ENCODE results near the gene SRP54. TPM values are rescaled to one million over a fixed set of nuclear protein-coding genes. Genes with fewer than 3 reads are reported as not detected.

The SRP54 gene
- total and polyA plus RNA-seq, 2 of the 8 experiments (the other 6 are each of a cell fraction or from before 2014, with no cell fraction given): 19.7 to 60.0 TPM

DNA sequence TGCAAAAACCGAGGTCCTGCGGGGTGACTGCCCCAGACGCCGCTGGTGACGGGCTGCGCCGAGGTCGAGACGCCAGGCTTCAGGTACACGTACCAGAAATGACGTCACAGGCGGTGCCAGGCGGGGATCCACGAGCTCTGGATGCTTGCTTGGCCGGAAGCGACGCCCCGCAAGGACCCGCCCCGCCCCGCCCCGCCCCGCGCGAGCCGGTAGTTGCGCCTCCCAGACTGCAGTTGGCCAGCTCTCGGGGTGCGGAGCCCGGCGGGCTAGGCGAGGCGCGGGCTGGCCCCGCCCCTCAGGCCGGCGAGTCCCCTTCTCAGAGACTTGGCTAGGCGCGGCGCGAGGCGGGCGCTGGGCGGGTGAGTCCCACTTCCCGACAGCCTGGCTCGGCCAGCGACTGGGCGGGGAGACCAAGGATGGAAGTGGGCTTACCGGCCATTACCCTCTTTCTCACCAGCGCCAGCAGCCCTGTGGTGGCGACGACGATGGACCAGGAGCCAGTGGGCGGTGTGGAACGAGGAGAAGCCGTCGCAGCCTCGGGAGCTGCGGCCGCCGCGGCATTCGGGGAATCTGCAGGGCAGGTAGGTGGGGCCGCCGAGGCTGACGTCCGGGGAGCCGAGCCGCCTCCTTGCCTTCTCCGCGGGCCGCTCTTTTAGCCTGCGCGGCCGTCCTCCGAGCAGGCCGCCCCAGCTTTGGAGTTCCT, 63.4 kb downstream of the SRP54 start, which contains the start of gene FAM177A1 (continued):
- TF ChIP-seq, protein P1, sequence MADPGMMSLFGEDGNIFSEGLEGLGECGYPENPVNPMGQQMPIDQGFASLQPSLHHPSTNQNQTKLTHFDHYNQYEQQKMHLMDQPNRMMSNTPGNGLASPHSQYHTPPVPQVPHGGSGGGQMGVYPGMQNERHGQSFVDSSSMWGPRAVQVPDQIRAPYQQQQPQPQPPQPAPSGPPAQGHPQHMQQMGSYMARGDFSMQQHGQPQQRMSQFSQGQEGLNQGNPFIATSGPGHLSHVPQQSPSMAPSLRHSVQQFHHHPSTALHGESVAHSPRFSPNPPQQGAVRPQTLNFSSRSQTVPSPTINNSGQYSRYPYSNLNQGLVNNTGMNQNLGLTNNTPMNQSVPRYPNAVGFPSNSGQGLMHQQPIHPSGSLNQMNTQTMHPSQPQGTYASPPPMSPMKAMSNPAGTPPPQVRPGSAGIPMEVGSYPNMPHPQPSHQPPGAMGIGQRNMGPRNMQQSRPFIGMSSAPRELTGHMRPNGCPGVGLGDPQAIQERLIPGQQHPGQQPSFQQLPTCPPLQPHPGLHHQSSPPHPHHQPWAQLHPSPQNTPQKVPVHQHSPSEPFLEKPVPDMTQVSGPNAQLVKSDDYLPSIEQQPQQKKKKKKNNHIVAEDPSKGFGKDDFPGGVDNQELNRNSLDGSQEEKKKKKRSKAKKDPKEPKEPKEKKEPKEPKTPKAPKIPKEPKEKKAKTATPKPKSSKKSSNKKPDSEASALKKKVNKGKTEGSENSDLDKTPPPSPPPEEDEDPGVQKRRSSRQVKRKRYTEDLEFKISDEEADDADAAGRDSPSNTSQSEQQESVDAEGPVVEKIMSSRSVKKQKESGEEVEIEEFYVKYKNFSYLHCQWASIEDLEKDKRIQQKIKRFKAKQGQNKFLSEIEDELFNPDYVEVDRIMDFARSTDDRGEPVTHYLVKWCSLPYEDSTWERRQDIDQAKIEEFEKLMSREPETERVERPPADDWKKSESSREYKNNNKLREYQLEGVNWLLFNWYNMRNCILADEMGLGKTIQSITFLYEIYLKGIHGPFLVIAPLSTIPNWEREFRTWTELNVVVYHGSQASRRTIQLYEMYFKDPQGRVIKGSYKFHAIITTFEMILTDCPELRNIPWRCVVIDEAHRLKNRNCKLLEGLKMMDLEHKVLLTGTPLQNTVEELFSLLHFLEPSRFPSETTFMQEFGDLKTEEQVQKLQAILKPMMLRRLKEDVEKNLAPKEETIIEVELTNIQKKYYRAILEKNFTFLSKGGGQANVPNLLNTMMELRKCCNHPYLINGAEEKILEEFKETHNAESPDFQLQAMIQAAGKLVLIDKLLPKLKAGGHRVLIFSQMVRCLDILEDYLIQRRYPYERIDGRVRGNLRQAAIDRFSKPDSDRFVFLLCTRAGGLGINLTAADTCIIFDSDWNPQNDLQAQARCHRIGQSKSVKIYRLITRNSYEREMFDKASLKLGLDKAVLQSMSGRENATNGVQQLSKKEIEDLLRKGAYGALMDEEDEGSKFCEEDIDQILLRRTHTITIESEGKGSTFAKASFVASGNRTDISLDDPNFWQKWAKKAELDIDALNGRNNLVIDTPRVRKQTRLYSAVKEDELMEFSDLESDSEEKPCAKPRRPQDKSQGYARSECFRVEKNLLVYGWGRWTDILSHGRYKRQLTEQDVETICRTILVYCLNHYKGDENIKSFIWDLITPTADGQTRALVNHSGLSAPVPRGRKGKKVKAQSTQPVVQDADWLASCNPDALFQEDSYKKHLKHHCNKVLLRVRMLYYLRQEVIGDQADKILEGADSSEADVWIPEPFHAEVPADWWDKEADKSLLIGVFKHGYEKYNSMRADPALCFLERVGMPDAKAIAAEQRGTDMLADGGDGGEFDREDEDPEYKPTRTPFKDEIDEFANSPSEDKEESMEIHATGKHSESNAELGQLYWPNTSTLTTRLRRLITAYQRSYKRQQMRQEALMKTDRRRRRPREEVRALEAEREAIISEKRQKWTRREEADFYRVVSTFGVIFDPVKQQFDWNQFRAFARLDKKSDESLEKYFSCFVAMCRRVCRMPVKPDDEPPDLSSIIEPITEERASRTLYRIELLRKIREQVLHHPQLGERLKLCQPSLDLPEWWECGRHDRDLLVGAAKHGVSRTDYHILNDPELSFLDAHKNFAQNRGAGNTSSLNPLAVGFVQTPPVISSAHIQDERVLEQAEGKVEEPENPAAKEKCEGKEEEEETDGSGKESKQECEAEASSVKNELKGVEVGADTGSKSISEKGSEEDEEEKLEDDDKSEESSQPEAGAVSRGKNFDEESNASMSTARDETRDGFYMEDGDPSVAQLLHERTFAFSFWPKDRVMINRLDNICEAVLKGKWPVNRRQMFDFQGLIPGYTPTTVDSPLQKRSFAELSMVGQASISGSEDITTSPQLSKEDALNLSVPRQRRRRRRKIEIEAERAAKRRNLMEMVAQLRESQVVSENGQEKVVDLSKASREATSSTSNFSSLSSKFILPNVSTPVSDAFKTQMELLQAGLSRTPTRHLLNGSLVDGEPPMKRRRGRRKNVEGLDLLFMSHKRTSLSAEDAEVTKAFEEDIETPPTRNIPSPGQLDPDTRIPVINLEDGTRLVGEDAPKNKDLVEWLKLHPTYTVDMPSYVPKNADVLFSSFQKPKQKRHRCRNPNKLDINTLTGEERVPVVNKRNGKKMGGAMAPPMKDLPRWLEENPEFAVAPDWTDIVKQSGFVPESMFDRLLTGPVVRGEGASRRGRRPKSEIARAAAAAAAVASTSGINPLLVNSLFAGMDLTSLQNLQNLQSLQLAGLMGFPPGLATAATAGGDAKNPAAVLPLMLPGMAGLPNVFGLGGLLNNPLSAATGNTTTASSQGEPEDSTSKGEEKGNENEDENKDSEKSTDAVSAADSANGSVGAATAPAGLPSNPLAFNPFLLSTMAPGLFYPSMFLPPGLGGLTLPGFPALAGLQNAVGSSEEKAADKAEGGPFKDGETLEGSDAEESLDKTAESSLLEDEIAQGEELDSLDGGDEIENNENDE (IDR thresholded peaks at IDR 0.05; ENCODE audit: insufficient replicate concordance, low read length): no peak

Measured in H1 (cell line).